Superior temporal gyrus (tissue), 1 donor: ENCODE results near the gene CTSA.
A peak's percentile ranks its signal among the peaks of the same experiment; 100 is the strongest.
"Not testable (repeated sequence)": the region's sequence is repeated elsewhere in the genome, so short reads cannot be mapped to it uniquely, and the experiment has no call there.

ENCODE experiments used
- DNase-seq: peaks from one replicate; pipeline ENCODE4 v3.0.0-alpha.2; 2016; ENCODE audit errors: extremely low spot score

Gene CTSA

DNA sequence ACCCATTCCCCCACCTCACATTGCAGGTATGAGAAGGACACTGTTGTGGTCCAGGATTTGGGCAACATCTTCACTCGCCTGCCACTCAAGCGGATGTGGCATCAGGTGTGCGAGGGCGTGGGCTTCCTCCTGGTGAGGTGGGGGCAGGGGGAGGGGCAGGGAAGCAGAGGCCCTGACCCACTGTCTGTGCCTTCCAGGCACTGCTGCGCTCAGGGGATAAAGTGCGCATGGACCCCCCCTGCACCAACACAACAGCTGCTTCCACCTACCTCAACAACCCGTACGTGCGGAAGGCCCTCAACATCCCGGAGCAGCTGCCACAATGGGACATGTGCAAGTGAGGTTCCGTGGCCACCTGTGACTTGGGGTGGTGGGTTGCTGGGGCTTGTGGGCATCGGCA is 3.7 kb downstream of the CTSA start:
- DNase-seq, result no peak

GRCh38 chr20:45896641-45897161 is 5.6 kb downstream of the CTSA start:
- no peak for DNase-seq

DNA sequence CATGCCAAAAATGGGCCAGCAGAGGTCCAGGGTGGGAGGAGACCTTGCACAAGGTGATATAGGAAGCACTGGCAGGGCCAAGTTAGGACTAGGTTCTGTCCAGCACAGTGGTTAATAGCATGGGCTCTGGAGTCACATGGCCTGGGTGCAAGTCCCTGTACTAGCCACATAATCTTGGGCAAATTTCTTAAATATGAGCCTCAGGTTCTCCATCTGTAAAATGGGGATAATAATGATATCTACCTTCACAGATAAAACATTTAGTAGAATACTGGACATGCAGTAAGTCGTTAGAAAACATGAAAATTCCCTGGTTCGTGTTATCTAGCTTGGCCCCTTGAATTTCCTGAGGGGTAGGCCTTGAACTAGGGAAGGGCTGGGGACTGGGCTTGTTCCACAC is 6.2 kb downstream of the CTSA start:
- no peak for DNase-seq

GRCh38 chr20:45897692-45898091 is 6.6 kb downstream of the CTSA start:
- DNase-seq, result no peak

- no peak for DNase-seq
Observed at GRCh38 chr20:45898285-45898684, 7.2 kb downstream of the CTSA start.

GRCh38 chr20:45899046-45899835 is 8.1 kb downstream of the CTSA start:
- no peak for DNase-seq

DNA sequence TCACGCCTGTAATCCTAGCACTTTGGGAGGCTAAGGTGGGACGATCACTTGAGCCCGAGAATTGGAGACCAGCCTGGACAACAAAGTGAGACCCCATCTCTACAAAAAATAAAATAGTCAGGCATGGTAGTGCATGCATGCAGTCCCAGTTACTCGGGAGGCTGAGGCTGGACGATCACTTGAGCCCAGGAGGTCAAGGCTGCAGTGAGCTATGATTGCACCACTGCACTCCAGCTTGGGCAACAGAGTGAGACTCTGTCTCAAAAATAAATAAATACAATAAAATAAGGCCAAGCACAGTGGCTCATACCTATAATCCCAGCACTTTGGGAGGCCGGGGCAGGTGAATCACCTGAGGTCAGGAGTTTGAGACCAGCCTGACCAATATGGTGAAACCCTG is 10.2 kb downstream of the CTSA start:
- DNase-seq, result not testable (repeated sequence)

GRCh38 chr20:45902199-45902701 is 11.1 kb downstream of the CTSA start:
- DNase-seq, result no peak

- DNase-seq, result no peak
Observed at GRCh38 chr20:45904583-45905504, 13.7 kb downstream of the CTSA start.

DNA sequence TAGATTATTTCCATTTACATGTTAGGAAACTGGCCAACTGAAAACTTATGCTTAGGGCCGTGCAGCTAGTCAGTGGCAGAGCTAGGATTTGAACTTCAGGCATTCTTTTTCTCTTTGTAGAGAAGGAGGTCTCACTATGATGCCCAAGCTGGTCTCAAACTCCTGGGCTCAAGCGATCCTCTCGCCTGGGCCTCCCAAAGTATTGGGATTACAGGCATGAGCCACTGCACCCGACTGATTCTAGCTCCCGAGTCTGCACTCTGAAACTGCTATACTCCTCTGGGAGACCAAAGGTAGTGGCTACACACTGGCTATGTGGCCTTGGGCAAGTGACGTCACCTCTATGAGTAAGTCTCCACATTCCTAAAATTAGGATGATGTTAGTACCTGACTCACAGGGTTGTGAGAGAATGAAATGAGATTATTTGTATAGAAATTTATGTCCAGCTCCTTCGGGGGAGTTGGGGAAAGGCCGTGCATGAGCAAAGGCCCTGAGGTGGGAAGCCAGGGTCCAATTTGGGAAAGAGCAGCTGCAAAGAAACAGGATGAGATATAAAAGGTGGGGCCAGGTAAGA is 14.5 kb downstream of the CTSA start:
- no peak for DNase-seq

DNA sequence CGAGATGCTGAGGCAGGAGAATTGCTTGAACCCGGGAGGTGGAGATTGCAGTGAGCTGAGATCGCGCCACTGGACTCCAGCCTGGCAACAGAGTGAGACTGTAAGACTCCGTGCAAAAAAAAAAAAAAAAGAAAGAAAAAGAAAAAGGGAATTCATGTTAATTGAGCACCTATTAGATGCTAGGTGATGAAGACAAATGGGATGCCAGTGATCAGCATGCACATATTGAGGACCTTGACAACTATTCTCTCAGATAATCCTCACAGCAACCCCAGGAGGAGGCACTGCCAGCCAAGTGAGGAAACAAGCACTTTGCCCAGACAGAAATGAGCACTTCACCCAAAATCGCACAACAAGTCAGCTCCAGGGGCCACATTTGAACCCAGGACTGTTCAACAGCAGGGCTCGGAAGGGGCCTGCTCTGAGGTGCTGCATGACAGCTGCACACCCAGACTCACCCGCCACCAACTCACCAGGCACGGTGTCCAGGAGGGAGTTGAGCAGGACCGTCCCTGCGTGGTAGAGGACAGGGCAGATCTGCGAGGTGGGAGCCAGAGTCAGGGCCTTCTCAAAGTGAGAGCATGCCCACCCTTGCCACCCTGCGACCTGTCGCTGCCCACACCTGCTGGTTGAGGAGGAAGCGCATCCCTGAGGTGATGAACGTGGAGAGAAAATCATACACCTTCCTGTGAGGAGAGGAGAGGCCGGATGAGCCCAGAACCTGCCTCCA is 16.2 kb downstream of the CTSA start:
- DNase-seq, result no peak

GRCh38 chr20:45908084-45908483 is 16.9 kb downstream of the CTSA start:
- DNase-seq, result no peak

DNA sequence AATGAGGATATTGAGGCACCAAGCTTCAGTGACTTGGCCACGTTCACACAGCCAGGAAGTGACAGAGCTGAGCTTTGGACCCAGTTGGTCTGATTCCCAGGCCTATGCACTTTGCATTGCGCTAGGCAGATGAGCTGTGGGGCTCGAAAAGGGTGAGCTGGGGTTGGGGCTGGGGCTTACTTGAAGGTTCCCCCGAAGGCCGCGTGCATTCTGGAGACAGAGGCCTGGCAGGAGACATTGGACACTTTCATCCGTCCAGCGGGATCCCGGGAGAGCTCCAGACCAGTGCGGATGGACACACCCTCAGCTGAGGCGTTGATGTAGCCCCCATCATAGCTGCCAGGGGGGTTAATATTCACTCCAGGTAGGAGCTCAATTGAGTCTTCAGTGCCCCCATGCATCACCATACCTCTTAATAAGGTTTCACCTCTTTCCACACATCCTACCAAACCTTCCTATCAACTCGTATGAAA is 18.2 kb downstream of the CTSA start:
- no peak for DNase-seq

DNA sequence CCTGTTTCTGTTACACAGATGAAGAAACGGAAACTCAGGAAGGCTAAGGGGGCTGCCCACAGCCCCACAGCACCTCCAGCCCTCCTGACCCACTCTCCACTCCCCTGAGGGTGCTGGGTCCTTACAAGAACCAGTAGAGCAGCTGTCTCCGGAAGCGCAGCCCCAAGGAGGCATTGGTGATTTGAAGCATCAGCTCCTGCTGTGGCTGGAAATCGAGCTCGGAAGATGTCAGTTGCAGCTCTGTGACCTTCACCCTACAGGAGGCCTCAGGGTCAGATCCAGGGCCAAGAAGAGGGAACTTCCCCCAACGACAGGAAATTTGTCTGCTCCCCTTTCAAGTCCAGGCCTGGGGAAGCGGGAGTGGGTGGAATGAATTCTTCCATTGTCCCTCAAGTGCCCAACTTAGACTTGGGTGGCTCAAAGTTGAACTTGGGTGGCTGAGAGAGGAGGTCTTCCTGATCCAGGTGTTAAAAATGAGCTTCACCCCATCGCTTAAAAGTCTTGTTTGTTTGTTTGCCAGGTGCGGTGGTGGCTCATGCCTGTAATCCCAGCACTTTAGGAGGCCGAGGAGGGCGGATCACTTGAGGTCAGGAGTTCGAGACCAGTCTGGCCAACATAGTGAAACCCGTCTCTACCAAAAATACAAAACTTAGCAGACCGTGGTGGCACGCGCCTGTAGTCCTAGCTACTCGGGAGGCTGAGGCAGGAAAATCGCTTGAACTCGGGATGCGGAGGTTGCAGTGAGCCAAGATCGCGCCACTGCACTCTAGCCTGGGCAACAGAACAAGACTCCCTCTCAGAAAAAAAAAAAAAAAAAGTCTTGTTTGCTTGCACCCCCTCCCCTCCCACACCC is 18.9 kb downstream of the CTSA start:
- DNase-seq, result no peak

DNA sequence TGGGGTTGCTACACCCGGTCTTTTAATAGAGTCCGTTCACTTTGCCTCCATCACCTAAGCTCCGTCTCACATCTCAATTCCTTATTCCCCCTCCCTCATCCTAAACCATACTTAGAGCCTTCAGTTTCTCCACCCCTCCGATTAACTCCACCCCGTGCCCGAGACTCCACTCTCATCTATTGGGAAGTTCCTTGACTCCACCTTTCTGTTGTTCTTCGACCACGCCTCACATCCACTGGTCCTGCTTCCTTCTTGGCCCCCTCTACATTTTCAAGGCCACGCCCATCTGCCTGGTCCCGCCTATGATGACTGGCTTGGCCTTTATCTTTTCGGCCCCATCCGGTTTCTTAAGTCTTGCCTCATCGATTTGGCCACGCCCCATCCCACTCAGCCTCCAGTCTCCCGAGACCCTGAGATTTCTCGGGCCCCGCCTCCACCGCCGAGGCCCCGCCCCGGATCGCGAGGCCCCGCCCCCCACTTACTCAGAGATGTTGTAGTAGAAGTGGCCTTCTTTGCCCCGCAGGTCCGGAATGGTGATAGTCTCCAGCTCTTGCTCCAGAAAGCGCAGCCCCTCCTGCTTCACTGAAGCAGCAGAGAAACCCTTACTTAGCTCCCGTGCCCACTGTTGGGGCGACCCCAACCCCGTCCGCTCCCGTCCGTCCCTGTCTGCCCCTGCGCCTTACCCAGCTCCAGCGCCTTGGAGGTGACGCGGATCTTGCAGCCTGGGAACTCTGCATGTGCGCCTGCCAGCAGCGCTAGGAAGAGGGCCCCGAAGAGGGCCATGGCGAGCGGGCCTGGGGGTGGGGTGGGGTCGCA is 19.7 kb downstream of the CTSA start:
- DNase-seq, result peak; percentile 71

- peak; percentile 38 for DNase-seq
Observed at GRCh38 chr20:45911486-45912343, 20.6 kb downstream of the CTSA start, which contains the start of gene PLTP. Gene PLTP (minus strand): TSS chr20:45912155. CDS start chr20:45911452, 703 bp downstream.

GRCh38 chr20:45912344-45912682 is 21.2 kb downstream of the CTSA start:
- DNase-seq, result no peak

- no peak for DNase-seq
Observed at GRCh38 chr20:45913116-45913515, 22.0 kb downstream of the CTSA start.

GRCh38 chr20:45917790-45918141 is 26.6 kb downstream of the CTSA start:
- DNase-seq, result peak; percentile 44
